ENCODE measurements around the gene TIFAB.

TIFAB gene

GRCh38 chr5:135481387-135481786, 29.2 kb upstream of the TIFAB start:
- no peak for DNase-seq

GRCh38 chr5:135480511-135480910, 28.4 kb upstream of the TIFAB start:
- DNase-seq: no peak

GRCh38 chr5:135478938-135479337, 26.8 kb upstream of the TIFAB start:
- no peak for DNase-seq

- DNase-seq: no peak
Observed at GRCh38 chr5:135477613-135478066, 25.5 kb upstream of the TIFAB start.

- no peak for DNase-seq
Observed at GRCh38 chr5:135476615-135477581, 24.7 kb upstream of the TIFAB start.

GRCh38 chr5:135473956-135474670, 22.0 kb upstream of the TIFAB start:
- DNase-seq: no peak

- DNase-seq: no peak
Observed at GRCh38 chr5:135472141-135472540, 20.0 kb upstream of the TIFAB start.

GRCh38 chr5:135471726-135472125, 19.6 kb upstream of the TIFAB start:
- no peak for DNase-seq

- no peak for DNase-seq
Observed at GRCh38 chr5:135469911-135470310, 17.8 kb upstream of the TIFAB start.

- no peak for DNase-seq
Observed at GRCh38 chr5:135468541-135468940, 16.4 kb upstream of the TIFAB start.

GRCh38 chr5:135467871-135468485, 15.8 kb upstream of the TIFAB start:
- DNase-seq: no peak

- DNase-seq: no peak
Observed at GRCh38 chr5:135467051-135467625, 15.0 kb upstream of the TIFAB start.

GRCh38 chr5:135466178-135467050, 14.3 kb upstream of the TIFAB start:
- peak; percentile 58 for DNase-seq

GRCh38 chr5:135465391-135466122, 13.4 kb upstream of the TIFAB start:
- no peak for DNase-seq

GRCh38 chr5:135462304-135462703, 10.2 kb upstream of the TIFAB start:
- peak; percentile 51 for DNase-seq

GRCh38 chr5:135461481-135462151, 9.5 kb upstream of the TIFAB start:
- DNase-seq: no peak

GRCh38 chr5:135460246-135461033, 8.3 kb upstream of the TIFAB start:
- no peak for DNase-seq

- no peak for DNase-seq
Observed at GRCh38 chr5:135458921-135459331, 6.8 kb upstream of the TIFAB start.

GRCh38 chr5:135458356-135458755, 6.2 kb upstream of the TIFAB start:
- DNase-seq: no peak
